Natural killer cell (primary cell): Measurements from ENCODE around the gene PCAT7. TPM values are rescaled to one million over a fixed set of nuclear protein-coding genes. Genes with fewer than 3 reads are reported as not detected.

Experiments
- ATAC-seq, 3 donors: fragments of 150-1000 bp in 2 of 3; fragments of 200-7000 bp in 1 of 3; cut with Tn5 transposase; 1 replicate in 1 of 3; 2 replicates in 2 of 3; pipeline ENCODE4 v1.10.0; 2021; ENCODE audit warnings: mild to moderate bottlenecking in 2 of 3, moderate library complexity in 2 of 3
- DNase-seq, 2 donors: peaks; one replicate each; pipeline versions ENCODE4 v3.0.0 to v3.0.0-alpha.2; 2013 to 2021; ENCODE audit warnings: mixed read lengths in 1 of 2
- H3K27ac ChIP-seq: one replicate; pipeline ENCODE4 v1.5.1; 2013; ENCODE audit warnings: mild to moderate bottlenecking, low read length
- H3K27me3 ChIP-seq: one replicate; pipeline ENCODE4 v1.6.1; 2013; ENCODE audit warnings: low read length; ENCODE audit not compliant: control insufficient read depth, insufficient read depth
- H3K36me3 ChIP-seq: one replicate; pipeline ENCODE4 v1.6.1; 2013; ENCODE audit warnings: low read length; ENCODE audit not compliant: control insufficient read depth, insufficient read depth
- H3K4me1 ChIP-seq: one replicate; pipeline ENCODE4 v1.6.1; 2013; ENCODE audit warnings: low read length; ENCODE audit not compliant: control insufficient read depth, insufficient read depth
- H3K4me3 ChIP-seq: one replicate; pipeline ENCODE4 v1.5.1; 2013; ENCODE audit warnings: low read length
- H3K9me3 ChIP-seq: one replicate; pipeline ENCODE4 v1.6.1; 2013; ENCODE audit warnings: low read length; ENCODE audit not compliant: control insufficient read depth, insufficient read depth
- H3K27ac Mint-ChIP-seq, 2 donors: one replicate each; pipeline ENCODE4 v1.8.0; 2022; ENCODE audit warnings: mild to moderate bottlenecking in 2 of 2, mixed read lengths in 2 of 2, moderate library complexity in 1 of 2
- H3K27me3 Mint-ChIP-seq, 2 donors: one replicate each; pipeline ENCODE4 v1.8.0; 2022; ENCODE audit warnings: low read depth in 2 of 2, mixed read lengths in 2 of 2
- H3K36me3 Mint-ChIP-seq: one replicate; pipeline ENCODE4 v1.8.0; 2022; ENCODE audit warnings: mixed read lengths
- H3K4me1 Mint-ChIP-seq, 2 donors: one replicate each; pipeline ENCODE4 v1.8.0; 2022; ENCODE audit warnings: mixed read lengths in 2 of 2
- H3K4me3 Mint-ChIP-seq: one replicate; pipeline ENCODE4 v1.8.0; 2022; ENCODE audit warnings: mild to moderate bottlenecking, moderate library complexity, mixed read lengths
- H3K9me3 Mint-ChIP-seq, 2 donors: one replicate each; pipeline ENCODE4 v1.8.0; 2022; ENCODE audit warnings: mixed read lengths in 2 of 2
- CTCF ChIP-seq: fragments of 200-600 bp; IDR thresholded peaks from one replicate; pipeline ENCODE4 v1.8.0; 2022; ENCODE audit warnings: antibody characterized with exemption
- WGBS: methylation state at CpG from one replicate; pipeline ENCODE4 v1.1.7; 2013; ENCODE audit warnings: missing lambda C conversion rate; ENCODE audit not compliant: insufficient coverage; 5-methylcytosine and 5-hydroxymethylcytosine counted together
- intact Hi-C: fragments of 100-400 bp; cut with micrococcal nuclease; formaldehyde crosslinking; loops from one replicate; pipeline ENCODE4 v1.14.2; 2022
- total RNA-seq, 4 donors: library from RNA; stranded (reverse); fragments of 120-200 nt in 1 of 4; gene quantifications; one replicate each; pipeline versions ENCODE4 v1.2.3 to v1.2.4, GENCODE V29; 2013 to 2022

The PCAT7 gene
- total RNA-seq, 3 donors from 2014 or later (not counting 1 experiment from before 2014, with no cell fraction given), result not detected

GRCh38 chr9:94606646-94607422 is 52.0 kb downstream of the PCAT7 start:
- peaks cover 10 to 14% of the 10 kb centered on the region in 2 donors for H3K4me1 Mint-ChIP-seq
- H3K36me3 Mint-ChIP-seq, result peaks cover 12% of the 10 kb centered on the region
- no peak overlapping the region for H3K27ac Mint-ChIP-seq
- WGBS, result 94% methylated on average over 24 of the region's 24 CpGs
- DNase-seq (no peak), ATAC-seq (no peak)
- H3K4me3 Mint-ChIP-seq, result no peak overlapping the region
- H3K9me3 ChIP-seq, result no peaks in the 10 kb centered on the region
- H3K36me3 ChIP-seq, result no peaks in the 10 kb centered on the region
- no peak overlapping the region for H3K27ac ChIP-seq
- H3K4me3 ChIP-seq, result no peak overlapping the region
- H3K4me1 ChIP-seq, result no peaks in the 10 kb centered on the region
- intact Hi-C loops, result no loop called here
- no peaks in the 10 kb centered on the region for H3K9me3 Mint-ChIP-seq
- no peaks in the 10 kb centered on the region for H3K27me3 Mint-ChIP-seq
- no peak for TF ChIP-seq CTCF
- H3K27me3 ChIP-seq, result no peaks in the 10 kb centered on the region

DNA sequence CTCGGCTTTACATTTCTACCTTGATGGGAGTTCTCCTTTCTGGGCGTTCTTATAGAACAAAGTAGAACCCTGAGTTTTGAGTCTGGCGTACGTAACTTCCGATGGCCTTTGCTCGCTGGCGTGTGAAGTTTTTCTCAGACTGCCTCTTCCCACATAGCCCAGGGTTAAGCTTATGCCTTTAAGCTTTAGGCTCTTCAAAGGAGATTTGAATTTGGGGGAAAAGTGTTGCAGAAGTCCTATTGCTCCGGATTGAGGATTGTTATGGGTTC is 52.5 kb downstream of the PCAT7 start:
- no peaks in the 10 kb centered on the region for H3K27me3 Mint-ChIP-seq
- no peaks in the 10 kb centered on the region for H3K9me3 Mint-ChIP-seq
- no peak for ATAC-seq

DNA sequence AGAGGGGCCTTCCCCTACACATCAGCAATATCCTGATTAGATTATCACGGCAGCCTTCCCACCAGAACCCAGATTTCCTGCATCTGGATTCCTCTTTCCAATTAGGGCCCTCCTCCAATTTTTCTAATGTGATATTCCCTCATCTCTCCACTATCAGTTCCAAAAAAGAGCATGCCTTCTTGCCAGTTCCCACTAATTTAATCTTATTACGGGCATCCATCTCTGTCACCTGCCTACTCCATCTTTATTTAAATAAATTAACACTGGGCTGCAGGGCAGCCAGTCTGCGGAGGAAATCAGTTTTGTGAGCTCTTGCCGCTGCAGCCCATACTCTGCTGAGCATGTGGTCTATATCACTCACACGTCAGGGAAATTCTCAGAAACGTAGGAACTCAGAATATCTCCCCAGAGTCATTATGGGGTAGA is 55.3 kb downstream of the PCAT7 start:
- WGBS, result 93% methylated on average over 6 of the region's 6 CpGs
- intact Hi-C loops, result no loop called here
- H3K27me3 Mint-ChIP-seq, result no peaks in the 10 kb centered on the region

More for the DNA sequence above, 52.5 kb downstream of the PCAT7 start:
- peaks cover 12% of the 10 kb centered on the region for H3K36me3 Mint-ChIP-seq
- H3K27ac Mint-ChIP-seq, result no peak overlapping the region
- WGBS, result 92% methylated on average over 8 of the region's 8 CpGs
- no peaks in the 10 kb centered on the region for H3K9me3 ChIP-seq
- H3K27me3 ChIP-seq, result no peaks in the 10 kb centered on the region
- no peak for TF ChIP-seq CTCF
- H3K4me1 ChIP-seq, result peaks cover 3% of the 10 kb centered on the region
- intact Hi-C loops, result no loop called here
- H3K36me3 ChIP-seq, result no peaks in the 10 kb centered on the region
- H3K4me3 Mint-ChIP-seq, result no peak overlapping the region
- H3K4me3 ChIP-seq, result no peak overlapping the region
- peaks cover 14 to 19% of the 10 kb centered on the region in 2 donors for H3K4me1 Mint-ChIP-seq
- H3K27ac ChIP-seq, result no peak overlapping the region
- no peak for DNase-seq

More for the DNA sequence above, 55.3 kb downstream of the PCAT7 start:
- no peak for TF ChIP-seq CTCF
- no peaks in the 10 kb centered on the region for H3K36me3 ChIP-seq
- no peak overlapping the region for H3K4me3 ChIP-seq
- peaks cover 3% of the 10 kb centered on the region for H3K4me1 ChIP-seq
- H3K27ac Mint-ChIP-seq, result no peak overlapping the region
- no peaks in the 10 kb centered on the region for H3K9me3 ChIP-seq
- no peak overlapping the region for H3K4me3 Mint-ChIP-seq
- H3K27ac ChIP-seq, result no peak overlapping the region
- no peak for ATAC-seq
- no peaks in the 10 kb centered on the region for H3K9me3 Mint-ChIP-seq
- no peaks in the 10 kb centered on the region for H3K27me3 ChIP-seq
- peaks cover 7% of the 10 kb centered on the region for H3K36me3 Mint-ChIP-seq
- no peak for DNase-seq
- peaks cover 9 to 13% of the 10 kb centered on the region in 2 donors for H3K4me1 Mint-ChIP-seq
